A673 (cell line): ENCODE data around the gene RELN. TPM values are rescaled to one million over a fixed set of nuclear protein-coding genes. Genes with fewer than 3 reads are reported as not detected.

Experiments
- BruUV-seq: library from RNA; stranded (reverse); fragments of 400-500 nt; replicated peaks from 2 replicates; lab custom pipeline; 2021; lab: Mats Ljungman, UMichigan
- CTCF ChIA-PET: fragments of 300-600 bp; sonication (Branson Sonifier 250); formaldehyde crosslinking; loops from one replicate; lab custom pipeline; 2022; ENCODE audit warnings: antibody characterized with exemption; lab: Charles Lee
- POLR2A ChIA-PET: fragments of 300-600 bp; sonication (Branson Sonifier 250); formaldehyde crosslinking; loops from one replicate; lab custom pipeline; 2022; ENCODE audit warnings: antibody characterized with exemption; ENCODE audit not compliant: low non-redundant PET; lab: Charles Lee
- DNase-seq: peaks from one replicate; pipeline ENCODE4 v3.0.0-alpha.2; 2015; ENCODE audit warnings: low spot score
- H3K27ac ChIP-seq: fragments of 200-600 bp; sonication (generic); 2 replicates; pipeline ENCODE4 v1.5.1; 2016; ENCODE audit warnings: mixed run types, low read depth, mild to moderate bottlenecking, mixed read lengths, antibody characterized with exemption, low read length; ENCODE audit not compliant: poor library complexity, severe bottlenecking
- H3K27me3 ChIP-seq: fragments of 200-600 bp; sonication (generic); replicated peaks from 2 replicates; pipeline ENCODE4 v1.6.1; 2017; ENCODE audit warnings: mixed run types, low read depth, mild to moderate bottlenecking, mixed read lengths, antibody characterized with exemption, low read length; ENCODE audit not compliant: insufficient read depth, poor library complexity
- H3K36me3 ChIP-seq: fragments of 200-600 bp; sonication (generic); 2 replicates; pipeline ENCODE4 v1.6.1; 2016; ENCODE audit warnings: mixed run types, mild to moderate bottlenecking, mixed read lengths, antibody characterized with exemption, low read length; ENCODE audit not compliant: insufficient read depth, poor library complexity, severe bottlenecking
- H3K4me1 ChIP-seq: fragments of 200-600 bp; sonication (generic); 2 replicates; pipeline ENCODE4 v1.6.1; 2017; ENCODE audit warnings: mixed run types, mild to moderate bottlenecking, mixed read lengths, antibody characterized with exemption, low read length; ENCODE audit not compliant: insufficient read depth, poor library complexity, severe bottlenecking
- H3K4me3 ChIP-seq: fragments of 200-600 bp; sonication (generic); 2 replicates; pipeline ENCODE4 v1.5.1; 2016; ENCODE audit warnings: low read depth, mixed run types, mild to moderate bottlenecking, mixed read lengths, low read length; ENCODE audit not compliant: poor library complexity, severe bottlenecking
- H3K9me3 ChIP-seq: fragments of 200-600 bp; sonication (generic); 2 replicates; pipeline ENCODE4 v1.6.1; 2016; ENCODE audit warnings: mixed run types, low read depth, mild to moderate bottlenecking, mixed read lengths, antibody characterized with exemption, low read length; ENCODE audit not compliant: poor library complexity, severe bottlenecking
- EZH2 ChIP-seq: fragments of 200-600 bp; sonication (generic); IDR thresholded peaks from 2 replicates; pipeline ENCODE4 v1.6.1; 2017; ENCODE audit warnings: borderline replicate concordance, low read depth, mild to moderate bottlenecking, mixed read lengths, antibody characterized with exemption, low read length; ENCODE audit not compliant: poor library complexity, severe bottlenecking
- intact Hi-C: fragments of 100-400 bp; cut with micrococcal nuclease; formaldehyde crosslinking; loops from one replicate; pipeline ENCODE4 v1.10.0; 2022; ENCODE audit not compliant: unreplicated experiment
- total RNA-seq: library from RNA; stranded (reverse); gene quantifications from 2 replicates; pipeline ENCODE4 v1.2.3, GENCODE V29; 2021
- TF ChIP-seq, protein P1 (sequence below): fragments of 300-800, 200-600 bp; sonication (generic); conservative IDR thresholded peaks from 2 replicates; pipeline ENCODE4 v1.5.1; 2017; ENCODE audit warnings: low read depth, mild to moderate bottlenecking, antibody characterized with exemption, low read length, moderate library complexity, mixed read lengths

Gene RELN
- total RNA-seq, 1 experiment from 2014 or later, result not detected

DNA sequence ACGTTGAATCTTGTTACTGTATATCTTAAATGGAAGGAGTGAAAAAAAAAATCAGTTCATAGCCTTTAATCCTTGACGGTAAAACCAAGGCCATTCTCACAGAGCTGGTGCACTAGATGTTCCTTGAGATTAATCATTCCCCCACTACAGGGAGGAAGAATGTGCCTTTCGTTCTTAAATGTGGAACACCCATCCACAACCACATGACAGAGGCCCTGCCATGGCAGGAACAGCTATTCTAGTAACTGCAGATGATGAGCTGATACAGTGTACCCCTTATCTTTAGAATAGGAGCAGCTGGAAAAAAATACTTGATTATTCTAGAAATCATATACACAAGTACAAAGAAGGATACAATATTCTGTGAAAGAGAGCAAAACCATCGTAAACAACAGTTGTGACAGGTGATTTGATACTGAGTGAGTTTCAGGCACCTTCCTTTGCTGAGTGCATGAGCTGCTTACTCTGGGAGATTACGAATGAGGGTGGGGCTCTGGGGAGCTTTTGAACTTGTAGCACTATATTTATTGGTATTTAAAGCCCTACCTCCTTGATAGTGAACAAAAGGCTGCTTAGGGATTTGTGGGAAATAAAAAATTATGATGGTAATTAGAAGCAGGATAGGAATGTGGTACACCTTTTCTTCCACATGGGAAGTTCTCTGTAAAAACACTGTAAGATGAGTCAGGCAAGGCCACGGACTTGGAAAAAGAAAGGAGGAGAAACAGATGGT lies 299.1 kb downstream of the RELN start:
- H3K4me3 ChIP-seq, result no peak overlapping the region
- ChIA-PET CTCF (no interaction called here), POLR2A (no interaction called here)
- no peak for DNase-seq
- TF ChIP-seq, protein P1, sequence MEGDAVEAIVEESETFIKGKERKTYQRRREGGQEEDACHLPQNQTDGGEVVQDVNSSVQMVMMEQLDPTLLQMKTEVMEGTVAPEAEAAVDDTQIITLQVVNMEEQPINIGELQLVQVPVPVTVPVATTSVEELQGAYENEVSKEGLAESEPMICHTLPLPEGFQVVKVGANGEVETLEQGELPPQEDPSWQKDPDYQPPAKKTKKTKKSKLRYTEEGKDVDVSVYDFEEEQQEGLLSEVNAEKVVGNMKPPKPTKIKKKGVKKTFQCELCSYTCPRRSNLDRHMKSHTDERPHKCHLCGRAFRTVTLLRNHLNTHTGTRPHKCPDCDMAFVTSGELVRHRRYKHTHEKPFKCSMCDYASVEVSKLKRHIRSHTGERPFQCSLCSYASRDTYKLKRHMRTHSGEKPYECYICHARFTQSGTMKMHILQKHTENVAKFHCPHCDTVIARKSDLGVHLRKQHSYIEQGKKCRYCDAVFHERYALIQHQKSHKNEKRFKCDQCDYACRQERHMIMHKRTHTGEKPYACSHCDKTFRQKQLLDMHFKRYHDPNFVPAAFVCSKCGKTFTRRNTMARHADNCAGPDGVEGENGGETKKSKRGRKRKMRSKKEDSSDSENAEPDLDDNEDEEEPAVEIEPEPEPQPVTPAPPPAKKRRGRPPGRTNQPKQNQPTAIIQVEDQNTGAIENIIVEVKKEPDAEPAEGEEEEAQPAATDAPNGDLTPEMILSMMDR, result no peak
- TF ChIP-seq EZH2, result no peak
- no TSS peak for BruUV-seq
- H3K9me3 ChIP-seq, result no peaks in the 10 kb centered on the region
- peaks cover 41% of the 10 kb centered on the region for H3K27me3 ChIP-seq
- no peaks in the 10 kb centered on the region for H3K36me3 ChIP-seq
- no peaks in the 10 kb centered on the region for H3K4me1 ChIP-seq
- intact Hi-C loops, result no loop called here
- H3K27ac ChIP-seq, result no peak overlapping the region

DNA sequence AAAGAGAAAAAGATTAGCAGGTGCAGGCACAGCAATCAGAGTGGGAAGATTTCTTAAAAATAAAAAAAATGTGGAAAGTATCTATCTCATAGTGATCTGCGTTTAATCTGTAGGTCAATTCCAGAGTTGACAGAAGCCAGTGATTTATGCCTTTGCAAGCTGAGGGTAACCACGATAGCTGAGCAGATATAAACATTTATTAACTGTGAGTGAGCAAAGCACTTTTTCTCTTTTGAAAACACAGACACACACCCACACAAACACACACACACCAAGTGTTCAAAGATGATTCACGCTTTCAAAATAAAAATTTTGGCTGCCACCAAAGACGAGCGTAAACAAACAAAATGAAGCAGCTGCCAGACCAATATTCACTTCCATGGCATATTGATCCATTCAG lies 300.2 kb downstream of the RELN start:
- H3K27me3 ChIP-seq, result peaks cover 45% of the 10 kb centered on the region
- no peaks in the 10 kb centered on the region for H3K36me3 ChIP-seq
- no peak overlapping the region for H3K4me3 ChIP-seq
- H3K27ac ChIP-seq, result no peak overlapping the region
- CTCF ChIA-PET, result no interaction called here
- no peaks in the 10 kb centered on the region for H3K9me3 ChIP-seq
- POLR2A ChIA-PET, result no interaction called here
- intact Hi-C loops, result no loop called here
- no peak for DNase-seq
- BruUV-seq, result no TSS peak
- H3K4me1 ChIP-seq, result no peaks in the 10 kb centered on the region
- TF ChIP-seq, protein P1, result no peak
- TF ChIP-seq EZH2, result no peak

DNA sequence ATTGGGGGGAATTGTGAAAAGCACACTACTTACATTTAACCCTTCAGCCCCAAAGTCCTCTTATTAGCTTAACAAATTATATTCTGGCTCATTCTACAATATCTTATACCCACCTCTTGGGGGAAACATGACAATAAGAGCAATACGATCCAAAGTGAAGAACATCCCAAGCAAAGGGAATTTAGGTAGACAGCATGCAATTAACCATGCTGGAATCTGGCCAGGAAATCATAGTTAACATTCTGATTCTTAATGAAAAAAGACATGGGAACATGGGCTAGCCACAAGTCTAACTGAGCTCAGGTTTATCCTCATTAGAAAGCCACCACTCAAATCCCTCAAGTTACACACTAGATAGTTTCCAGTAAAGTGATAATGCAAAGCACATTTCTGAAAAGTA lies 301.5 kb downstream of the RELN start:
- intact Hi-C loops, result no loop called here
- no TSS peak for BruUV-seq
- H3K27ac ChIP-seq, result no peak overlapping the region
- no peaks in the 10 kb centered on the region for H3K36me3 ChIP-seq
- peaks cover 48% of the 10 kb centered on the region for H3K27me3 ChIP-seq
- H3K9me3 ChIP-seq, result no peaks in the 10 kb centered on the region
- no peaks in the 10 kb centered on the region for H3K4me1 ChIP-seq
- no peak overlapping the region for H3K4me3 ChIP-seq
- TF ChIP-seq, protein P1, result no peak
- TF ChIP-seq EZH2, result no peak
- POLR2A ChIA-PET, result no interaction called here
- CTCF ChIA-PET, result no interaction called here
- no peak for DNase-seq
